Ascending aorta (tissue), 2 donors: ENCODE results near the gene CAPSL. TPM values are rescaled to one million over a fixed set of nuclear protein-coding genes. Genes with fewer than 3 reads are reported as not detected.
"Not testable (repeated sequence)": the region's sequence is repeated elsewhere in the genome, so short reads cannot be mapped to it uniquely, and the experiment has no call there.

ENCODE experiments used
- DNase-seq, 2 donors: peaks; one replicate each; pipeline ENCODE4 v3.0.0-alpha.2; 2019; ENCODE audit warnings: low spot score in 2 of 2
- H3K27ac ChIP-seq, 2 donors: fragments of 200-600 bp; sonication (generic); one replicate each; pipeline ENCODE4 v1.5.1; 2016 to 2017; ENCODE audit warnings: mild to moderate bottlenecking in 1 of 2
- H3K27me3 ChIP-seq: fragments of 200-600 bp; sonication (generic); one replicate; pipeline ENCODE4 v1.5.1; 2017
- H3K36me3 ChIP-seq, 2 donors: fragments of 200-600 bp; sonication (generic); one replicate each; pipeline ENCODE4 v1.5.1; 2016
- H3K4me1 ChIP-seq, 2 donors: fragments of 200-600 bp; sonication (generic); one replicate each; pipeline ENCODE4 v1.5.1; 2016 to 2017; ENCODE audit warnings: mild to moderate bottlenecking in 1 of 2
- H3K4me3 ChIP-seq, 2 donors: fragments of 200-600 bp; sonication (generic); one replicate each; pipeline ENCODE4 v1.5.1; 2016 to 2017; ENCODE audit warnings: mild to moderate bottlenecking in 1 of 2
- H3K9me3 ChIP-seq, 2 donors: fragments of 200-600 bp; sonication (generic); one replicate each; pipeline ENCODE4 v1.5.1; 2016
- intact Hi-C: fragments of 100-400 bp; cut with DNase I; formaldehyde crosslinking; loops from one replicate; pipeline ENCODE4 v1.15.1; 2023
- total RNA-seq: library from RNA; depleted of rRNA; stranded (reverse); fragments of >200 nt; gene quantifications from one replicate; pipeline ENCODE4 v1.1.0, GENCODE V29; 2016
- TF ChIP-seq, protein P1 (sequence below), 3 experiments: fragments of 200-600 bp in 2 of 3; fragments of 450-650 bp in 1 of 3; sonication (generic) in 2 of 3; IDR thresholded peaks; one replicate each; pipeline ENCODE4 v1.5.1; 2016 to 2019; ENCODE audit warnings: antibody characterized with exemption in 3 of 3, mild to moderate bottlenecking in 1 of 3, moderate library complexity in 1 of 3

Gene CAPSL
- total RNA-seq, 1 donor from 2014 or later = not detected

DNA sequence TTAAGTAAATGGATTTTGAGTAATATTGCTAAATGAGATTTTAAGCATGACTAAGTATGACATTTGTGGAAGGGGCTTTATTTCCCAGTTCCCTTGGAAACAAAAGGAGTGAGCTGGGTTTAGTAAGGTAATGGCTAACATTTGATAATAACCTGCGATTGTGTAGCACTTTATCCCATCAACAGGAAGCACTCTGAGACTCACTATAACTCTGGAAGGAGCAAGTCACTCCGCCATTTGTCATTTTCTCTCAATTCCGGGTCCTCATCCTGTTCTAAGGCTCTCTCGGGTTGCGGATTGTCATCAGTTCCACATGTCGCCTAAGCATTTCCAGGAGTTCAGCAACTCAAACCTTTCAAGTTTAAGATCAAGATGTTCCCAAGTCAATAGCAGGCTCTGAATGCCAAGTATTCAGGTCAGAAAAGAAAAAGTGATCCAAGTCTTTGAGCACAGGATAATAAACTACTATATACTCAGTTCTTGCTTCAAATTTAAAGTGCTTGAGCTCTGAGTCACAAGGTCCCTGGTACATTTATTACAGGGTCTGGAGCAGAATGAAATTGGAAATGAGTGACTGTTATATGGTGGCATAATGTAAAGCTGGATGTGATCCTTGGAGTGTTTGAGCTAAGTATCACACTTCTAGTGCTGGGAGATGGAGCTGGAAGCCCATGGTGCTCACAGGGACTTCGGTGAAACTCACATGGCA, 39.3 kb downstream of the CAPSL start:
- no peak overlapping the region for H3K4me3 ChIP-seq
- no peaks in the 10 kb centered on the region for H3K9me3 ChIP-seq
- H3K27me3 ChIP-seq = no peaks in the 10 kb centered on the region
- DNase-seq = no peak
- intact Hi-C loops = no loop called here
- H3K4me1 ChIP-seq = no peaks in the 10 kb centered on the region
- H3K36me3 ChIP-seq = no peaks in the 10 kb centered on the region
- H3K27ac ChIP-seq = no peak overlapping the region
- TF ChIP-seq, protein P1, sequence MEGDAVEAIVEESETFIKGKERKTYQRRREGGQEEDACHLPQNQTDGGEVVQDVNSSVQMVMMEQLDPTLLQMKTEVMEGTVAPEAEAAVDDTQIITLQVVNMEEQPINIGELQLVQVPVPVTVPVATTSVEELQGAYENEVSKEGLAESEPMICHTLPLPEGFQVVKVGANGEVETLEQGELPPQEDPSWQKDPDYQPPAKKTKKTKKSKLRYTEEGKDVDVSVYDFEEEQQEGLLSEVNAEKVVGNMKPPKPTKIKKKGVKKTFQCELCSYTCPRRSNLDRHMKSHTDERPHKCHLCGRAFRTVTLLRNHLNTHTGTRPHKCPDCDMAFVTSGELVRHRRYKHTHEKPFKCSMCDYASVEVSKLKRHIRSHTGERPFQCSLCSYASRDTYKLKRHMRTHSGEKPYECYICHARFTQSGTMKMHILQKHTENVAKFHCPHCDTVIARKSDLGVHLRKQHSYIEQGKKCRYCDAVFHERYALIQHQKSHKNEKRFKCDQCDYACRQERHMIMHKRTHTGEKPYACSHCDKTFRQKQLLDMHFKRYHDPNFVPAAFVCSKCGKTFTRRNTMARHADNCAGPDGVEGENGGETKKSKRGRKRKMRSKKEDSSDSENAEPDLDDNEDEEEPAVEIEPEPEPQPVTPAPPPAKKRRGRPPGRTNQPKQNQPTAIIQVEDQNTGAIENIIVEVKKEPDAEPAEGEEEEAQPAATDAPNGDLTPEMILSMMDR (IDR thresholded peaks at IDR 0.05) = no peak

DNA sequence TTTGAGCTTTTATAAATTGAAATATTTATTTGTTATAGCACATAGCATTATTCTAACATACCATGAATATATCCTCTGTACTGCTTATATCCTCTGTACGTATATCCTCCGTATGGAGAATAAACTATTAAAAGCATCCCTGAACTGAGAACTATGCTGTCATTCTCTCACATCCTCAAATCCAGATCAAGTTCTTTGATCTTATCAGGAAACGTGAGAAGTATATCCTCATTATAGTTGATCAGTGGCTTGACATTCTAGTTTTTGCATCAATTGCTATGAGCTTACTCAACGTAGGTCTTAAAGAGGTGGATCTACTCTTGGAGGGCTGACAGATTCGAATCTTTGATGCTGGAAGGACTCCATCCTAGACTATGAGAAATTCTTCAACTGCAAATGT, 44.3 kb downstream of the CAPSL start:
- Histone ChIP-seq H3K27ac (no peak overlapping the region), H3K36me3 (no peaks in the 10 kb centered on the region), H3K4me1 (no peaks in the 10 kb centered on the region), H3K27me3 (no peaks in the 10 kb centered on the region), H3K4me3 (no peak overlapping the region), H3K9me3 (no peaks in the 10 kb centered on the region)
- TF ChIP-seq, protein P1 (IDR thresholded peaks at IDR 0.05) = no peak
- DNase-seq = no peak
- intact Hi-C loops = no loop called here

DNA sequence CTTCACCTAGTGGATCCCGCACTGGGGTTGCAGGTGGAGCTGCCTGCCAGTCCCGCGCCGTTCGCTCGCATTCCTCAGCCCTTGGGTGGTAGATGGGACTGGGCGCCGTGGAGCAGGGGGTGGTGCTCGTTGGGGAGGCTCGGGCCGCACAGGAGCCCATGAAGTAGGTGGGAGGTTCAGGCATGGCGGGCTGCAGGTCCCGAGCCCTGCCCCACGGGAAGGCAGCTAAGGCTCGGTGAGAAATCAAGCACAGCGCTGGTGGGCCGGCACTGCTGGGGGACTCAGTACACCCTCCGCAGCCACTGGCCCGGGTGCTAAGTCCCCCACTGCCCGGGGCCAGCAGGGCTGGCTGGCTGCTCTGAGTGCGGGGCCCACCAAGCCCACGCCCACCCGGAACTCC, 45.6 kb downstream of the CAPSL start:
- H3K36me3 ChIP-seq, H3K4me3 ChIP-seq, H3K4me1 ChIP-seq, H3K9me3 ChIP-seq, DNase-seq, H3K27me3 ChIP-seq, intact Hi-C loops, H3K27ac ChIP-seq: not testable (repeated sequence)

DNA sequence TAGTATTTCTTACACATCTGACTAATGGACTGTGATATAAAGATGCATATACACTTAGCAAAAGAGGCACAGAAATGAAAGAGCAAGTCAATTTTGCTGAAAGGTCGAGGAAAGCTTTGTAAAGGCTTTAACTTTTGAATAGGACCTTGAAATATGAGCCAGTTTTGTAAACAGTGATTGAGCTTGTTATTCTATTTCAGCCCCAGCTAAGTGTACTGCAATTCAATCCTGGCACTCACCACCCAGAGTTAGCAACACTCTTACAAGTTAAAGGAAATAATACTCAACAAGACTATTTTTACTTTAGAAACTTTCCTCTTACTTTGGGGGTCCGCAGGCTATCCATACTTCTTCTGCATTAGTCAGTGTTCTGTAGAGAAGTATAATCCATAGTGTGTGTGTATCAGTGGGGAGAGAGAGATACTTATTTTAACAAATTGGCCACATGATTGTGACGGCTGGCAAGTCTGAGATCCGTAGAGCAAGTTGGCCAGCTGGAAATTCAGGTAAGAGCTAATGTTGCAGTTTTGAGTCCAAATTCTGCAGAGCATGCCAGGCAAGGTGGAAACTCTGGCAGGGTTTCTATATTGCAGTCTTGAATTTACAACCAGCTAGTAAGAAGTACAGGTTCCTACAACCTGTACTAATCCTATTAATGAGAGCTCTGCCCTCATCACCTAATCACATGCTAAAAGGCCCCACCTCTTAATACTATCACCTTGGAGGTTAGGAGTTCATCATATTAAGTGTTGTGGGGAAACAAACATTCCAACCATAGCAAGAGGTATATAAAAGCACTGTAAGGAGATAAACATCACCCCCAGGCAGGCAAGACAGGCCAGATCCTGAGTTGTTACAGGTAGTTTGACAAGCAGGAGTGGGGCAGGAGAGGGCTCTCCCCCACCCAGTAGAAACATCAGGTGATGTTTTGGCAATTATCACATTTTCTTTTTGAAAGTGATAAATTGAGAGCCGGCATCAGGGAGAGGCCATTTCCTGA, 48.1 kb downstream of the CAPSL start:
- no peaks in the 10 kb centered on the region for H3K4me1 ChIP-seq
- H3K36me3 ChIP-seq = no peaks in the 10 kb centered on the region
- H3K27ac ChIP-seq = no peak overlapping the region
- DNase-seq = no peak
- no peaks in the 10 kb centered on the region for H3K9me3 ChIP-seq
- TF ChIP-seq, protein P1 (IDR thresholded peaks at IDR 0.05) = no peak
- no peaks in the 10 kb centered on the region for H3K27me3 ChIP-seq
- intact Hi-C loops = no loop called here
- no peak overlapping the region for H3K4me3 ChIP-seq

DNA sequence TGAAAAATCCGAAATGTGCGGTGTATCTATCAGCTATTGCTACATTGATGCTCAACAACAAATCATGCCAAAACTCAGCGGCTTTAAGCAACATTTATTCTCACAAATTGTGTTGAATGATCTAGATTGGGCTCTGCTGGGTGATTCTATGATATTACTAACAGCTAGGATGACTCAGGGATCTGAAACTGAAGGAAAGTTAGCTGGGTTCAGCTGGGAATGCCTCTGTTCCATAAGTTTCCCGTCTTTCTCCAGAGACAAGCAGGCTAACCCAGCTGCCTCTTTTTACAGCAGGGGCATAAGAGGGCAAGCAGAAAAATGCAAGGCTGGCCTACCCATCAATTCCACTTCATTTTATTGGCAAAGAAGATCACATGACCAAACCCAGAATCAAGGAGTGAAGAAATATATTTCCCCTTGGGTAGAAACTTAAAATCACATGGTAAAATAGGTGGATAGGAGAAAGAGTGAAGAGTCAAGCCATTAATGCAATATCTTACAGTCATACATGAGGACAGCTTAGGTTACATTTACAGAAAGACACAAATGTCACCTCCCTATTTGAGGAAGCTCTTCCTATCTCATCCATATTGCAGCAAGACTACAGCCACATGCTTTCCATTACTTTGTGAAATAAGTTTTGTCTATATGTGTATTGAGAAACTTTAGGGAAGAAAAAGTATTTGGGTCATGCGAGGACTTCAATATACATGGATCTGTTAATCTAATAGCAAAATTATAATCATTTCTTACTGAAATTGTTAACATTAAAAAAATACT, 50.9 kb downstream of the CAPSL start:
- H3K9me3 ChIP-seq = no peaks in the 10 kb centered on the region
- no peak for DNase-seq
- H3K36me3 ChIP-seq = no peaks in the 10 kb centered on the region
- H3K4me3 ChIP-seq = no peak overlapping the region
- H3K27ac ChIP-seq = no peak overlapping the region
- H3K4me1 ChIP-seq = no peaks in the 10 kb centered on the region
- TF ChIP-seq, protein P1 (IDR thresholded peaks at IDR 0.05) = no peak
- no peaks in the 10 kb centered on the region for H3K27me3 ChIP-seq
- intact Hi-C loops = no loop called here
